GM21390 (cell line): ENCODE data around the gene SLC25A30.
"Not testable (repeated sequence)": the region's sequence is repeated elsewhere in the genome, so short reads cannot be mapped to it uniquely, and the experiment has no call there.

Experiments used
- ATAC-seq: cut with Tn5 transposase; IDR thresholded peaks from one replicate; pipeline ENCODE4 v1.9.1; 2021; ENCODE audit not compliant: unreplicated experiment

The SLC25A30 gene

DNA sequence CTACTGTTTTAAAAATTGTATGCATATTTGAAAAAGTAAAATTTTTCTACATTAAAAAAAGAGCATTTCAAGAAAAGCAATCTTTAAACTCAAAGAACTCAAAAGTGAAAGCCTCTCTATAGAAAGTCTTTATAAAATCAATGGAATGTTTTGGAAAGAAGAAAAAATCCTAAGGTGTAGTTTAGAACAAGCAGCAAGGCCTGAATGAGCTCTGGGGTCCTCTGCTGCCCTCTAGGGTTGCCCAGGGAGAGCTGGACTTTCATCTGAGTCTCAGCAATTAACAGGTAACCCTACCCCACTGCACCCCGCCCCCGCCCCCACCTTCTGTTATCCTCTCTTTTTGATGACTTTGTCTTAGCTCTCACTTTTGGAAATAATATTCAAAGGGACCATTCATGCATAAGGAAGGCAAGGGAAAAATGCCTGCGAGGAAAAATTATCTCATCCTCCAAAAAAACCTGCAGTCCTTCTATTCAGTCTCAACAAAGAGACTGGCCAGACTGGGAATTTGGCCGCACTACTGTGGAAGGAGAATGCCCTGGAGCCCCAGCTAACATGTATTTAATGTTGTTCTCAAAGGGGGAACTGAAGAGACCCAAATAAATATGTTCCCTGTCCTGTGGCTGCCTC, 24.1 kb downstream of the SLC25A30 start:
- no peak for ATAC-seq

DNA sequence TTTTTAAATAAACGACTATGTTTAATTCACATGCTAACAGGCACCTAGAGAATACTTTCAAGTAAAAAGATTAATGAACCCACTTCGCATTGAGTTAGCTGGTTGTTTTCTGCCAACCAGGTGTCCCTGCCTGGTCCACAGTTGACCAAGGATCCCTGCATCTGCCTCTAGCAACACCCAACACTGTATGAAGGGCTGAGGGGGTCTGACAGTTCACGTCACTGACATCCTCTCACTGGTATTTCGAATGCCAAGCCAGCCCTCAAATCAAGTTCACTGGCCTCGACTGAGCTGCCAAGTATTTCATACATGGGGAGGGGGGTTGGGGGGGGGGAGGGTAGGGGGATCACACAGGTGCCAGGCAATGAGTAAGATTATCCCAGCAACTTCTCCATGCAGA, 25.4 kb downstream of the SLC25A30 start:
- ATAC-seq, result no peak

DNA sequence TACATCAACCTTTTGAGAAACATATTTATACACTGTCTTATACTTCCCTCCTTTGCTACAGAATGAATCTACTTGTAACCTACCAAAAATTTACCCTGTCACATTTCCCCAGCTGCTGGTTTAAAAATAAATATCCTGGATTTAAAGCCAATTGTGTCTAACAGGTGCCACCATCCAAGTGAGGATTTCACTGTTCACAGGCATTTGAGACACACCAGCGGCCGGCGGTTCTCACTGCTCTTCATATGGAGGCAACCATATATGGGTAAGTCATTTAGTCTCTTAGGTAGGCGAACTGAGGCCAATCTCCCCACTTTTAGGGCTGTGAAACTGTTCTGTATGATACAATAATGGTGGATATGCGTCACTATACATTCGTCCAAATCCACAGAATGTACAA, 26.2 kb downstream of the SLC25A30 start:
- no peak for ATAC-seq

DNA sequence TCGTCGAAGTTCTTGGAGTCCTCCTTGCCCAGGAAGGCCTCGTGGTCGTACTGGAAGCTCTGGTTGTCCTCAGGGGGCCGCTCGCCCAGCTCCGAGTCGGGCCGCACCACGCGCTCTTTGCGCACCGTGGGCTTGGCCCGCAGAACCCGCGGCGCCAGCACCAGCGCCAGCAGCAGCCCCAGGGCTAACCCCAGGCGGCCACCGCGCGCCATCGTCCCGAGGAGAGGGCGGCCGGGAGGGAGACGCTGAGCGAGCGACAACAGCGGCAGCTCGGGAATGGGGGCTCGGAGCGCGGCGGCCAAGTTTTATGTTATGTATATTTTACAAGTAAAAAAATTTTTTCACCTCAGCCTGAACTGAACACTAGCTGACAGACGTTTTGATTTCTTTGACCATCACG, 27.0 kb downstream of the SLC25A30 start:
- ATAC-seq, result not testable (repeated sequence)

DNA sequence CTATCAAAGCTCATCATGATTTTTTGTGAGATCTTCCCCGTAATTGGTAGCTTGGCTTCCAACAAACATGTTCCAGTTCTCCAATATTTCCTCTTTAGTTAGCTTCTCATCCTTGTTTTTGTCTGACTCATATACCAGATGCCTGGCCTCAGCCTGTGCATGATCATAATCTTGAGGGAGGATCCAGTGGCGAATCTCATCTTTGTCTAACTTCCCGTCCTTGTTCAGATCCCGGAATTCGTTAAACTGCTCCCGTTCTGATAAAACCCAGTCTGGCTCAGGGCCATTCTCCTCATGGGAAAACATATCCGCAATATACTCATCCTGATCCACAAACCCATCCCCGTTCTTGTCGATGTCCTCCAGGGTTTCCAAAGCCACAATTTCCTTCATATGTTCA, 27.8 kb downstream of the SLC25A30 start:
- not testable (repeated sequence) for ATAC-seq

DNA sequence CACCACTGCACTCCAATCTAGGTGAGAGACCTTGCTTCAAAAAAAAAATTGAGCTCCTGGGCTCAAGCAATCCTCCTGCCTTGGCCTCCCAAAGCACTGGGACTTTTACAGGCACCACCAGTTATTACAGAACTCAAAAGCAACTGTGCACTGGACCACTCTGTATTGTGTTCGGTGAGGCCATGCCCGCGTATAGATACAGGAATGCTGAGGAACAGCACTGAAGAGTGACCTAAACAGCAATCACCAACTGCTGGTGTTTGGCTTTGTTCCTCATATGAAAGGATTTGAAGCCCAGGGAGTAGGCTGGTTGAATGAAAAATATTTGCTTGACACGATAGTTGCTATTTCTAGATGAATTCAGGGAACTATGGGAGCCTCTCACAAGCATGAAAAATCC, 29.5 kb downstream of the SLC25A30 start:
- ATAC-seq, result no peak

DNA sequence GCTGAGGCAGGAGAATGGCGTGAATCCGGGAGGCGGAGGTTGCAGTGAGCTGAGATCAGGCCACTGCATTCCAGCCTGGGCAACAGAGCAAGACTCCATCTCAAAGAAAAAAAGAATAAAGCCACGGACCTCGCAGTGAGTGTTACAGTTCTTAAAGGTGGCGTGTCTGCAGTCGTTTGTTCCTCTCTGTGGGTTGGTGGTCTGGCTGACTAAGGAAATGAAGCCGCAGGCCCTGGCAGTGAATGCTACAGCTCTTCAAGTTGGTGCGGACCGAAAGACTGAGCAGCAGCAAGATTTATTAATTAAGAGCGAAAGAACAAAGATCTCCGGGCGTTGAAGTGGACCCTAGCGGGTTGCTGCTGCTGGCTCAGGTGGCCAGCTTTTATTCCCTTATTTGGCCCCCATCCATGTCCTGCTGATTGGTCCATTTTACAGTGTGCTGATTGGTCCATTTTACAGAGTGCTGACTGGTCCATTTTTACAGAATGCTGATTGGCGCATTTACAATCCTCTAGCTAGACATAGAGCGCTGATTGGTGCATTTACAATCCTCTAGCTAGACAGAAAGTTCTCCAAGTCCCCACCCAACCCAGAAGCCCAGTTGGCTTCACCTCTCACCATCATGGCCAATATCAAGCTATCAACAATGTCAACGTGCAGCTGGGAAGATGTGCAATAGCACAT, 31.1 kb downstream of the SLC25A30 start:
- not testable (repeated sequence) for ATAC-seq

DNA sequence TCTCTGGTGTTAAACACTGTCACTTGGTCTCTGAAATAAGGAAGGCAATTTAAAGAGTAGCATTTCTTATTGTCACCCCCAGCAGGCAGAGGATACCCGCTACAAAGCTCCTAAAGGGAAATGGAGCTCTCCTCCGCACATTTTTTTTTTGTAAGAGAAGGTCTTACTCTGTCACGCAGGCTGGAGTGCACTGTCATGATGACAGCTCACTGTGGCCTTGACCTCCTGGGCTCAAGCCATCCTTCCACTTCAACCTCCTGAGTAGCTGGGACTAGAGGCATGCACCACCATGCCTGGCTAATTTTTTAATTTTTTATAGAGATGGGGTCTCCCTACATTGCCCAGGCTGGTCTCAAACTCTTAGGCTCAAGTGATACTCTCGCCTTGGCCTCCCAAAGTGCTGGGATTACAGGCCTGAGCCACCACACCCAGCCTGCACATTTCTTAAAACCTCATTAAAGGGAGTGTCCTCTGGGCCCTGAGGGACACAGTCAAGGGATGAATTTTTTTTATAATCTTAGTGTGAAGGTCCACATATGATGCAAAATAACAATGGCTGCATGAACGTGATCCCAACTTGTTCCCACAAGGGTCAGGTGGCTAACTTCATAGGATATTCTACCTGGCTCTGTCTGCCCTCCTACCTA, 32.1 kb downstream of the SLC25A30 start:
- ATAC-seq, result no peak

DNA sequence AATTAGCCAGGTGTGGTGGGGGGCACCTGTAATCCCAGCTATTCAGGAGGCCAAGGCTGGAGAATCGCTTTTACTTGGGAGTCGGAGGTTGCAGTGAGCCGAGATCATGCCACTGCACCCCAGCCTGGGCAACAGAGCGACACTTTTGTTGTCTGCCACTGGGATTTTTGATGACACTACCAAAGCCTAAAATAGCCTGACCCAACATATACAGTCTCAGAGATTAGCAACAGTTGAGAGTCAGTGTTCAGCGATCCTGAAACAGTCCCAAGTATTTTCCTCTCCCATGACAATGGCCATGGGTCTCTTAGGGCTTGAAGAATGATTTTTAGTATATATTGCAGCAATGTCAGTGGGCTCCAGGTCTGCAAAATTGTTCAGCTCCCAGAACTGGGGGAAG, 32.9 kb downstream of the SLC25A30 start:
- ATAC-seq, result no peak

DNA sequence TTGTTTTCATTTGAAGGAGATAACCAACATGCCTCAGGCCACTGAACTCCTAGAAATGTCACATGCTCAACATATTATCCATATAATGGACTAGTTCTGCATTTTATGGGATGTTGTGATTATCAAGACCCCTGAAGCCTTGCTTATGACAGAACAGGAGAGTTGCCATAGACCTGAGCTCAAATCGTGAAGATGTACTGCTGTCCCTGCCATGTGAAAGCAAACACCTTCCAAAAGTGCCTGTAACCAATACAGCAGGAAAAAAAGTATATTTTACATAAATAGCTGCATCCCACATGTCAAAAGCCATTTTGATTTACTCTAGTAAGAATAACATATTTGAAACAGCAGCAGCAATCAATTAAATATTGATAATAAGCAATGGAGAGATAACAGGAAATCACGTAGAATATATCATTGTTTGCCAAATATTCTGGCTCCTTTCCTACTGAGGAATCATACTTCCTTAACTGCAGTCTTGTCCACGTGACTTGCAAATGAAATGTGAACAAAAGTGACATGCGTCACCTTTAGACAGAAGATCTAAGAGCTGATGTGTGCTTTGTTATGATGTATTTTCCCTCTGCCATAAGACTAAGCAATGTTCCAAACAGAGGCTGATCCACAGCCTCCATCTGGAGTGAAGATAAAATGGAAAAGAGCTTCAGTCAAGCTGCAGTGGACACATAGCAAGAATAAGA, 33.5 kb downstream of the SLC25A30 start:
- ATAC-seq, result no peak

DNA sequence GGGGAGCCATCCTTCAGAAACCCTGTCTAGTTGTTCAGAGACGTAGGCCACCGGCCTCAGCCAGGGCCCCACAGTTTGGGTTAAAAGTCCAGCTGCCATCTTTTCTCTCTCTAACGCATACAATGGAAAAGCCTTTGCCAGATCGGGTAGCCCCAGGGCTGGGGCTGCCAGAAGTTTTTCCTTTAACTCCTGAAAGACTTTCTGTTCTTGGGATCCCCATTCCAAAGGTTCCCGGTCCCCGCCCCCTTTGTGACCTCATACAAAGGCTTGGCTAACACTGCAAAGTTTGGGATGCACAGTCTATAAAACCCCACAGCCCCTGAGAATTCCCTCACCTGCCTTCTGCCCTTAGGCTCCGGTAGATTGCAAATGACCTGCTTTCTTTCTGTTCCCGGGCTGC, 35.4 kb downstream of the SLC25A30 start:
- not testable (repeated sequence) for ATAC-seq

DNA sequence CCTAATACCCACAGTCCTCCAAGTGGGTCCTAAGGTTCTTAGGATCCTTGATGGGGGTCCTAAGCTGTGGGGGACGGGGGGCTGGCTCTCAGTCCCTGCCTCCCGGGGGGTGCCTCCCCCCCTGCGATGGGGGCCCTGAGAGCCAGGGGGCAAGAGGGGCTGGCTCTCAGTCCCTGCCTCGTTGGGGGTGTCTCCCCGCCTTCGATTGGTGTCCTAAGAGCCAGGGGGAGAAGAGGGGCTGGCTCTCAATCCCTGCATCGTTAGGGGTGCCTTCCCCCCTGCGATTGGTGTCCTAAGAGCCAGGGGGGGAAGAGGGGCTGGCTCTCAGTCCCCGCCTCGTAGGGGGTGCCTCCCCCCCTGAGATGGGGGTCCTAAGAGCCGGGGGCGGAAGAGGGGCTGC, 37.0 kb downstream of the SLC25A30 start:
- no peak for ATAC-seq

DNA sequence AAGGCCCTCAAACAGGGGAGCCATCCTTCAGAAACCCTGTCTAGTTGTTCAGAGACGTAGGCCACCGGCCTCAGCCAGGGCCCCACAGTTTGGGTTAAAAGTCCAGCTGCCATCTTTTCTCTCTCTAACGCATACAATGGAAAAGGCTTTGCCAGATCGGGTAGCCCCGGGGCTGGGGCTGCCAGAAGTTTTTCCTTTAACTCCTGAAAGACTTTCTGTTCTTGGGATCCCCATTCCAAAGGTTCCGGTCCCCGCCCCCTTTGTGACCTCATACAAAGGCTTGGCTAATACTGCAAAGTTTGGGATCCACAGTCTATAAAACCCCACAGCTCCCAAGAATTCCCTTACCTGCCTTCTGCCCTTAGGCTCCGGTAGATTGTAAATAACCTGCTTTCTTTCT, 37.5 kb downstream of the SLC25A30 start:
- ATAC-seq, result not testable (repeated sequence)

DNA sequence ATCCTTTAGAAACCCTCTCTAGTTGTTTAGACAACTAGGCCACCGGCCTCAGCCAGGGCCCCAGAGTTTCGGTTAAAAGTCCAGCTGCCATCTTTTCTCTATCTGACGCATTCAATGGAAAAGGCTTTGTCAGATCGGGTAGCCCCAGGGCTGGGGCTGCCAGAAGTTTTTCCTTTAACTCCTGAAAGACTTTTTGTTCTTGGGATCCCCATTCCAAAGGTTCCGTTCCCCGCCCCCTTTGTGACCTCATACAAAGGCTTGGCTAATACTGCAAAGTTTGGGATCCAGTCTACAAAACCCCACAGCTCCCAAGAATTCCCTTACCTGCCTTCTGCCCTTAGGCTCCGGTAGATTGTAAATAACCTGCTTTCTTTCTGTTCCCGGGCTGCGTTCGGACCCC, 38.7 kb downstream of the SLC25A30 start:
- not testable (repeated sequence) for ATAC-seq

DNA sequence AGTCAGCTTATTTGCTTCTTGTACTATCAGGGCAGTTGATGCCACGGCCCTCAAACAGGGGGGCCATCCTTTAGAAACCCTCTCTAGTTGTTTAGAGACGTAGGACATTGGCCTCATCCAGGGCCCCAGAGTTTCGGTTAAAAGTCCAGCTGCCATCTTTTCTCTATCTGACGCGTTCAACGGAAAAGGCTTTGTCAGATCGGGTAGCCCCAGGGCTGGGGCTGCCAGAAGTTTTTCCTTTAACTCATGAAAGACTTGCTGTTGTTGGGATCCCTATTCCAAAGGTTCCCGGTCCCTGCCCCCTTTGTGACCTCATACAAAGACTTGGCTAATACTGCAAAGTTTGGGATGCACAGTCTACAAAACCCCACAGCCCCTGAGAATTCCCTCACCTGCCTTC, 39.4 kb downstream of the SLC25A30 start:
- ATAC-seq, result not testable (repeated sequence)

DNA sequence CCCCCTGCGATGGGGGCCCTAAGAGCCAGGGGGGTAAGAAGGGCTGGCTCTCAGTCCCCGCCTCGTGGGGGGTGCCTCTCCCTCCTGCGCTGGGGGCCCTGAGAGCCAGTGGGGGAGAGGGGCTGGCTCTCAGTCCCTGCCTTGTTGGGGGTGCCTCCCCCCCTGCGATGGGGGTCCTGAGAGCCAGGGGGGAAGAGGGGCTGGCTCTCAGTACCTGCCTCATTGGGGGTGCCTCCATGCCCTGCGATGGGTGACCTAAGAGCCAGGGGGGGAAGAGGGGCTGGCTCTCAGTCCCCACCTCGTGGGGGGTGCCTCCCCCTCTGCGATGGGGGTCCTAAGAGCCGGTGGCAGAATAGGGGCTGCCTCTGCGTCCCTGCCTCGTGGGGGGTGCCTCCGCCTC, 40.9 kb downstream of the SLC25A30 start:
- ATAC-seq, result not testable (repeated sequence)

DNA sequence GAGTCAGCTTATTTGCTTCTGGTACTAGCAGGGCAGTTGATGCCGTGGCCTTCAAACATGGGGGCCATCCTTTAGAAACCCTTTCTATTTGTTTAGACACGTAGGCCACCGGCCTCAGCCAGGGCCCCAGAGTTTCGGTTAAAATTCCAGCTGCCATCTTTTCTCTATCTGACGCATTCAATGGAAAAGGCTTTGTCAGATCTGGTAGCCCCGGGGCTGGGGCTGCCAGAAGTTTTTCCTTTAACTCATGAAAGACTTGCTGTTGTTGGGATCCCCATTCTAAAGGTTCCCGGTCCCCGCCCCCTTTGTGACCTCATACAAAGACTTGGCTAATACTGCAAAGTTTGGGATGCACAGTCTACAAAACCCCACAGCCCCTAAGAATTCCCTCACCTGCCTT, 41.5 kb downstream of the SLC25A30 start:
- ATAC-seq, result not testable (repeated sequence)

DNA sequence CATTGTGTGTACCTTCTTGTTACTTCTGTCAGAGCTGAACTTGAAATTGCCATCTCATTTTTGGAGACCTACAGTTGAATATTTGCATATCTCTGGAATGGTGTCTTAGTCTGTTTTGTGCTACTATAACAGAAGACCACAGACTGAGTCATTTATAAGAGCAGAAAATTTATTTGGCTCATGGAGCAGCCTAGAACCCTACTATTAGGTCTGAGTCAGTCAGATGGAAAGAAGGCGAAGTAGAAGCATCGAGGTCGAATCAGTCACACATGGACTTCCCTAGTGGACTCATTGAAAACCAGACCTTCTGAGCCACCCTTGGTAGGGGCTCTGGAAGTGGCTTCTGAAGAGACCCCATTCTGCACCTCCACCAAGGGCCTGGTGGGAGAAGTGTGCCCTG, 43.3 kb downstream of the SLC25A30 start:
- no peak for ATAC-seq

DNA sequence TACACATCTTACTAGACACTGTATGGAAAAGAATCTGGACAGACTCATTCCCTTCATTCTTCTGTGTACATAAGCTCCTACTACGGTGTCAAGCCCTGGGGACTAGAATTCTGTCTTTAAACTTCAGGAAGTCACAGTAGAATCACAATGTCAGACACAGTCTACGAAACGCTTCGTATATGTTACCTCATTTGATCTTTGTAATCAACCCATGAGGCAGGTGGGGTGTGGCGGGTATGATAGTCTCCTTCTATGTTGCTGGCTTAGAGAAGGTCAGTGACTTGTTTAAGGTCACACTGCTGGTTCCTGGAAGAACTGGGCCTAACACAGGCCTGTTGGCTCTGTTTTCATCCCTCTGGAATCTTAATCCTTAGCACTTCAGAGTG, 45.0 kb downstream of the SLC25A30 start:
- ATAC-seq, result no peak

DNA sequence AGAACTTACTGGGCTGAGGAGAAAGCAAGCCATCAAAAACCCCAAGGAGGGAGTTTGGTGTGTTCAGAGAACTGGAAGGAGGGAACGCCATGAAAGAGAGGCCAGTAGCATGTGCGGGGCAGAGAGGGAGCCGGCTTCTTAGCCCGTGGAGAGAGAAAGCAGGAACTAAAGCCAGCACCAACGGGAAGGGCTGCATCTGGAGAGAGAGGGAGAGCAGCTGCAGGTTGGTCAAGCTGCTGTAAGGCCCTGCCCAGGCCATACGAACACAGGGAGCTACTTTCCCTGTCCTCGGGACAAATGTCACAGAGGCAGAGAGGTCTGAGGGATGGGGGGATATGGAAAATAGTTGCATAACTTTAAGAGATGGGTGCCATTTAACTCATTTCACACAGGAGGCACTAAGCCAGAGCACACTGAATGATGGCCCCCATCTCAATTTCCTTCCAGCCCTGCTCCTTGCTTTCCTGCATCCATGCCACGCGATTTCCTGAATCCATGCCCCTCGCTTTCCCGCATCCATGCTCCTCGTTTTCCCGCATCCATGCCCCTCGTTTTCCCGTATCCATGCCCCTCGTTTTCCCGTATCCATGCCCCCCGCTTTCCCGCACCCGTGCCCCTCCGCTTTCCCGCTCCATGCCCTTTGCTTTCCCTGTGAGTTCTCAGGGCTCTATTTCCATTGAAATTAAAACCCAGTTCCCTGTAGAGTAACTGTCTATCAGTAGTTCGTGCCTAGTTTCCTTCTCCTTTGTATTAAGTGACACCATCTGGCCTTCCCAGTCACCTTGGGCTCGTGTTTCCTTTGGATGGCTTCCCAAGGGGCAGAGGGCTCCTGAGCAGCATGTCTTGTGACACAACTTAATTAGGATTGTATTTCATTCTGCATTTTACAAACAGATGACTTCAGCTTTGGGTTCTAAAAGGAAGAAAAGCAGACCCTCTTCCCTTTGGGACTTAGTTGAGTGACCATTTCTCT, 45.7 kb downstream of the SLC25A30 start:
- no peak for ATAC-seq
